NCI-H2196 treated with DMSO at 0.1 percent for 48 hours (cell line): ENCODE data around the gene FGF2.
"Not testable (repeated sequence)": the region's sequence is repeated elsewhere in the genome, so short reads cannot be mapped to it uniquely, and the experiment has no call there.

Experiments
- DNase-seq: peaks from one replicate; lab custom pipeline; 2025; ENCODE audit not compliant: unreplicated experiment; lab: John Stamatoyannopoulos, UW

FGF2 gene

GRCh38 chr4:122812823-122813222 is 13.8 kb upstream of the FGF2 start:
- DNase-seq: not testable (repeated sequence)

GRCh38 chr4:122814426-122814825 is 12.2 kb upstream of the FGF2 start:
- no peak for DNase-seq

- no peak for DNase-seq
Measured at GRCh38 chr4:122815248-122815647, 11.4 kb upstream of the FGF2 start.

GRCh38 chr4:122816476-122816875 is 10.2 kb upstream of the FGF2 start:
- no peak for DNase-seq

- DNase-seq: no peak
Measured at GRCh38 chr4:122819708-122820449, 6.8 kb upstream of the FGF2 start.

GRCh38 chr4:122821092-122821491 is 5.5 kb upstream of the FGF2 start:
- no peak for DNase-seq

- no peak for DNase-seq
Measured at GRCh38 chr4:122822466-122822865, 4.2 kb upstream of the FGF2 start.

GRCh38 chr4:122823476-122823875 is 3.2 kb upstream of the FGF2 start:
- no peak for DNase-seq

- no peak for DNase-seq
Measured at GRCh38 chr4:122824616-122825015, 2.0 kb upstream of the FGF2 start.

- DNase-seq: no peak
Measured at GRCh38 chr4:122826079-122826527, 528 bp upstream of the FGF2 start.

- DNase-seq: no peak
Measured at GRCh38 chr4:122827258-122827878, 737 bp downstream of the FGF2 start.

- DNase-seq: no peak
Measured at GRCh38 chr4:122827879-122828601, 1.4 kb downstream of the FGF2 start.

- DNase-seq: no peak
Measured at GRCh38 chr4:122830426-122831095, 3.9 kb downstream of the FGF2 start.

GRCh38 chr4:122831515-122832196 is 5.0 kb downstream of the FGF2 start:
- no peak for DNase-seq

GRCh38 chr4:122832732-122833131 is 6.1 kb downstream of the FGF2 start:
- no peak for DNase-seq

GRCh38 chr4:122833999-122834398 is 7.4 kb downstream of the FGF2 start:
- no peak for DNase-seq

- DNase-seq: no peak
Measured at GRCh38 chr4:122836941-122837340, 10.3 kb downstream of the FGF2 start.

- no peak for DNase-seq
Measured at GRCh38 chr4:122838034-122838433, 11.4 kb downstream of the FGF2 start.

GRCh38 chr4:122842392-122842791 is 15.8 kb downstream of the FGF2 start:
- DNase-seq: no peak

GRCh38 chr4:122842984-122843531 is 16.4 kb downstream of the FGF2 start:
- no peak for DNase-seq

- DNase-seq: not testable (repeated sequence)
Measured at GRCh38 chr4:122844391-122844790, 17.8 kb downstream of the FGF2 start.
